Fibroblast of mammary gland (primary cell): ENCODE measurements around the gene DLX1.

Experiments used
- DNase-seq: peaks from one replicate; pipeline ENCODE4 v3.0.0-alpha.2; 2010; ENCODE audit warnings: low read depth
- H3K4me3 ChIP-seq: 2 replicates; pipeline ENCODE4 v1.5.1; 2011; ENCODE audit warnings: low read depth, mild to moderate bottlenecking, low read length, moderate library complexity; ENCODE audit not compliant: control insufficient read depth
- TF ChIP-seq, protein P1 (sequence below): conservative IDR thresholded peaks from 2 replicates; pipeline ENCODE4 v1.5.1; 2011; ENCODE audit warnings: low read depth, low read length, inconsistent platforms; ENCODE audit not compliant: control insufficient read depth, insufficient read depth

The DLX1 gene

DNA sequence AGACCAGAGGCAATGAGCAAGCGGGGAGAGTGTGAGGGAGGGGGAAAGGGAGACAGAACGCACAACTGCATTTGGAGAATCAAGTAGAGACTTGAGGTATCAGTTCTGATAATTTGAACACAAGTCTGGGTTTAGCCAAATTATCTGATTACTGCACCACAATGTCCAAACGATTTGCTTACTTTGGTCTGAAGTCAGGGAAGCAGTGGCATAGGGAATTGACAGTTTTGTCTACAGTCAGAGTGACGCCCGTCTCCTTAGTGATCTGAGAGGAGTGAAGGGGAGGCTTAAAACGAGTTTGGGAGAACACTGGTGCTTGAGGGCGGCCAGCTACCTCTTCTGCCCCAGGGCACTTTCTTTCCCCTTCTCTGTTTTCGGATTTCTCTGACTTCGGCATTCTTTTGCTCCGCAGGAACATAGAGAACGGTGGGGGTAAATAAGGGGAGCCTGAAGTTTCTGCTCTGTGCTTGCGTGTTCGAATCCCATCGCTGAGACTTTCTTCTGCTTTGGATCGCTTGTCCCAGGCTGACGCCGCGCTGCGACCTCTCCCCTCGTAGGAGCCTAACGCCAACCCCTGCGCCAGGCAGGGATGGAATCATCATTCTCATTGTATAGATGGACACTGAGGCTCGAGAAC is 20.3 kb downstream of the DLX1 start:
- DNase-seq, result no peak
- H3K4me3 ChIP-seq, result peak overlapping the region; percentile 48
- TF ChIP-seq, protein P1, sequence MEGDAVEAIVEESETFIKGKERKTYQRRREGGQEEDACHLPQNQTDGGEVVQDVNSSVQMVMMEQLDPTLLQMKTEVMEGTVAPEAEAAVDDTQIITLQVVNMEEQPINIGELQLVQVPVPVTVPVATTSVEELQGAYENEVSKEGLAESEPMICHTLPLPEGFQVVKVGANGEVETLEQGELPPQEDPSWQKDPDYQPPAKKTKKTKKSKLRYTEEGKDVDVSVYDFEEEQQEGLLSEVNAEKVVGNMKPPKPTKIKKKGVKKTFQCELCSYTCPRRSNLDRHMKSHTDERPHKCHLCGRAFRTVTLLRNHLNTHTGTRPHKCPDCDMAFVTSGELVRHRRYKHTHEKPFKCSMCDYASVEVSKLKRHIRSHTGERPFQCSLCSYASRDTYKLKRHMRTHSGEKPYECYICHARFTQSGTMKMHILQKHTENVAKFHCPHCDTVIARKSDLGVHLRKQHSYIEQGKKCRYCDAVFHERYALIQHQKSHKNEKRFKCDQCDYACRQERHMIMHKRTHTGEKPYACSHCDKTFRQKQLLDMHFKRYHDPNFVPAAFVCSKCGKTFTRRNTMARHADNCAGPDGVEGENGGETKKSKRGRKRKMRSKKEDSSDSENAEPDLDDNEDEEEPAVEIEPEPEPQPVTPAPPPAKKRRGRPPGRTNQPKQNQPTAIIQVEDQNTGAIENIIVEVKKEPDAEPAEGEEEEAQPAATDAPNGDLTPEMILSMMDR, result no peak

DNA sequence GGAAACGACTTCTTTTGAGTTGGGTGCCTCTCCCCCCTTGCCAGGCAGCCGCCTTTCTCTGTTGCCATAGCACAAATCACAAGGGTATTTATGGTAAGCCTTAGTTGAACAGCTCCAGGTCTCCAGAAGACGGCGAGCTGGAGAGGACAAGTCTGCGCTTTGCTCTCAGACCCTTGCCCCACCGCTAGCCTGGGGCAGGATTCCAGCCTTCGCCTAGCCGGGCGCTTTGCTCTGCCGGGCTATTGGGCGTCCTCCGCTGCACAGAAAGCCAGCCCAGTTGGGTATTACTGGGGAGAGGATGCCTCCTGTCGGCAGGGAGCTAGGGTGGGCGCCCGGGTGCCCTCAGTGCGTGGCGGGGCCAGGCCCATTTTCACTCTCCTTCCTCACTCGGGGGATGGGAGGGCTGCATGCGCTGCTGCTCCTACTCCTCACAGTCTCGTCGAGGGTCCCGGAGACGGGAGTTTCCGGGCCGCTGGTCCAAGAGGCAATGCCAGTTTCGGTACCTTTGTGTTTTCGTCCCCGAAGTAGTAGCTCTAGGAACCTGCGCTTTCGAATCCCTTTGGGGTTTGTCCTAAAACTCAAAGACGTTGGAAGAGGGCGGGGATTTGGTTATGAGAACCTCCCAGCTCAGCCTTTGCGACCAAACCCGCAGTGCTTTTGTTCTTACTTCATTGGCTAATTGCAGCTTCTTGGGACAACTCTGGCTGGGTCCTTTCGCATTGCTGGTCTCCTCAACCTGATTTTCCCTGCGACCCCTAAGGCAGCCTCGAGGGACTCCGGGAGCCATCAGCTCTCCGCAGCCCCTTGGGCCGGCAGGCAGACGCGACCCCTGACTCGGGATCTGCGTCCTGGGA is 21.0 kb downstream of the DLX1 start:
- TF ChIP-seq, protein P1, result peak; percentile 44
- peak overlapping the region; percentile 48 for H3K4me3 ChIP-seq
- peak; percentile 35 for DNase-seq

DNA sequence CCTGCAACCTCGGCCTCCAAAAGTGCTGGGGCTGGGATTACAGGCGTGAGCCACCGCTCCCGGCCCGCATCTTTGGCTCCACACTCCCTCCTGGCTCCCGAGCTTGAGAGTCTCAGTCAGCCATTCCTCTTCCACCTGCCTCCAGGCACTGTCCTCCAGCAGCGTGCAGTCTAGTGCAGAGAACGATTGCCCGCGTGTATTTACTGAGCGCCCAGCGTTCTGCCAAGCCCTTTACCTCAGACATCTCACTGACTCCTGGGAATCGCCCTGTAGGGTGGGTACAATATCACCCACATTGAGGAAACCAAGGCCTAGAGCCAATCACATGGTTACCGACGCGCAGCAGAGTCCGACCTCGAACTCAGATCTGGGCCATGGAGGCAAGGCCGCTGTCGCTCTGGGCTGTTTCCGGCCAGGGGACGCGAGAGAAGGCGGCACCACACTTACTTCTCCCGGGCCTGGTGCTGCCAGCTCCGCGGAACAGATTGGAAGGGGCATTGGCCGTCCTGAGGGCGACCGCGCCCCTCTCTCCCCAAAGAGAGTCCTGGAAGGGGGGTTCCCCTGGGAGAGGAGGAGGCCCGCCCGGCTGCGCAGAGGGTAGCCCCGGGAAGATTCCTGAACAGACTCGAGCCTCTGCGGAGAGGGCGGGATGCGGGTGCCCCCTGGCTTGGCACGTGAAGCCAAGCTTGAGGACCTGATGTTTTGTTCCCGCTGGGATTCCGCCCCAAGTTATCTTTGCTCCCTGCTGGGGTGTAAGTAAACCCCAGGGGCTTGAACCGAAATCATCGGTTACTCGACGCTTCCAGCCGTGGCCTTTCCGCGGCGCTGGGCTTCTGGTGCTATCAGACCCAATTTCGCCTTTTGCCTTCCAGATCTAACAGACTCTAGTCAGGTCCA is 22.6 kb downstream of the DLX1 start:
- no peak overlapping the region for H3K4me3 ChIP-seq
- TF ChIP-seq, protein P1, result no peak
- DNase-seq, result no peak

DNA sequence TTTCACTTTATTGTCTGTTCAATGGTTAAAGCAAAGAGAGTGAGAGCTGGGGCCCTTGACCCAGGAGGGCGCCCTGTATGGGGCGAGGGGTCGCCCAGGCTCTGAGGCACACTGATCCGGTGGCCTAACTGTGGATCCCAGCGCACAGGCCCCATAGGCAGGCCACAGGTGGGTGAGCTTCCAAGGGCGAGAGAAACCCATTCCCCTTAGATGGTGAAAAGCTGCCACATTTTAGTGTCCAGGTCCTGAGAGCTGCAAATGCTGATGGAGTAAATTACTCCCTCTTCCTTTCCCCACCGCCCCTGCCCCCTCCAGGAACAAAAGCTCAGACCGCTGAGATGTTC is 23.3 kb downstream of the DLX1 start:
- DNase-seq, result no peak
- H3K4me3 ChIP-seq, result no peak overlapping the region
- TF ChIP-seq, protein P1, result no peak

DNA sequence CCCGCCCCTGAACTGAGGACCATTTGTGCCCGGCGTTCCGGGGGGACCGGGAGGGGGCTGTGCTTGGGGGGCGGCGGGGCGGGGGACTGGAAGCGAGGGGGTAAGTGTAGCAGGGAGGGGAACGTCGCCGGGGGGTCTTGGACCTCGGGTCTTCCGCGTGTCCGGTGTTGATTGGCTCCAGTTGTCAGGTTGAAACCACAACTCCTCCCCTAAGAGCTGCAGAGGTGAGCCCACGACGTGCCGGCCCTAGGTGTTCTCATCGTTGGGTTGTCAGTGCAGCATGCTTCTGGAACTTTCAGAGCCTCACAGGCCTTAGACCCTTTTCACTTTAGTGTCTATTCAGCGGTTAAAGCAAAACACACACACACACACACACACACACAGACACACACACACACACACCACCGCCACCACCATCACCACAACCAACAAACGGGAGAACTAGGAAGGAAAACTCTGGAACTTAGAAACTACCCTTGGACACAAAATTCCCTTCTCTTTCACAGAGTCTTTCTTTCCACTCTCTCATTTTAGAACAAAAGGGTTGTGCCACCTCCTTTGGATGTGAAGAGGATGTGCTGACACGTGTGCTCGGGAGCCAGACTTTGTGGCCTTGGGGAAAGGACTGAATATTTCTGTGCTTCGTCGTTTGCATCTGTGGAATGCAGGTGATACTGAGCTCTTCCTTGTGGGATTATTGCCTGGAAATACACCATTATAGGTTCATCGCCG is 24.1 kb downstream of the DLX1 start:
- H3K4me3 ChIP-seq, result no peak overlapping the region
- DNase-seq, result no peak
- TF ChIP-seq, protein P1, result no peak
